ENCODE measurements around the gene ZBTB34. TPM values are rescaled to one million over a fixed set of nuclear protein-coding genes. Genes with fewer than 3 reads are reported as not detected.

Gene ZBTB34
- polyA plus RNA-seq, 2 of the 4 experiments (the other 2 are of a cell fraction): 4.1 to 6.4 TPM

DNA sequence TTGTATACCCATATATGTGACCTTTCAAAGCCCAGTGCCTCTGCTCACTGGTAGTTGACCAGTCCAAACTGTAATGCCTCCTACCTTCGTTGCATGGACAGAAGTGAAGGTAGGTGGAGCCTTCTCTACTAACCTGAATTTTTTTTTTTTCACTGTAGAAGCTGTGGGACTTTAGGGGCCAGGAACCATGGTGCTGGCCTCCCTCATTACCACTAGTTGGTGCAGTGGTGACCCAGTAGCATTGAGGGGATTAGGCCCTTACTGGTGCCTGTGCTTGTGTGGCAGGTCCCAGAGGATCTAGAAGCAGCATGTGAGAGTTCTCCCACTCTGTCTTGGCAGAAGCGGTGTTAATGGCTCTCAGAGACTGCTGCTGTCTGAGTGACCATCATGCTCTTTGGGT, 56.5 kb downstream of the ZBTB34 start (continued):
- TF ChIP-seq, protein P1, sequence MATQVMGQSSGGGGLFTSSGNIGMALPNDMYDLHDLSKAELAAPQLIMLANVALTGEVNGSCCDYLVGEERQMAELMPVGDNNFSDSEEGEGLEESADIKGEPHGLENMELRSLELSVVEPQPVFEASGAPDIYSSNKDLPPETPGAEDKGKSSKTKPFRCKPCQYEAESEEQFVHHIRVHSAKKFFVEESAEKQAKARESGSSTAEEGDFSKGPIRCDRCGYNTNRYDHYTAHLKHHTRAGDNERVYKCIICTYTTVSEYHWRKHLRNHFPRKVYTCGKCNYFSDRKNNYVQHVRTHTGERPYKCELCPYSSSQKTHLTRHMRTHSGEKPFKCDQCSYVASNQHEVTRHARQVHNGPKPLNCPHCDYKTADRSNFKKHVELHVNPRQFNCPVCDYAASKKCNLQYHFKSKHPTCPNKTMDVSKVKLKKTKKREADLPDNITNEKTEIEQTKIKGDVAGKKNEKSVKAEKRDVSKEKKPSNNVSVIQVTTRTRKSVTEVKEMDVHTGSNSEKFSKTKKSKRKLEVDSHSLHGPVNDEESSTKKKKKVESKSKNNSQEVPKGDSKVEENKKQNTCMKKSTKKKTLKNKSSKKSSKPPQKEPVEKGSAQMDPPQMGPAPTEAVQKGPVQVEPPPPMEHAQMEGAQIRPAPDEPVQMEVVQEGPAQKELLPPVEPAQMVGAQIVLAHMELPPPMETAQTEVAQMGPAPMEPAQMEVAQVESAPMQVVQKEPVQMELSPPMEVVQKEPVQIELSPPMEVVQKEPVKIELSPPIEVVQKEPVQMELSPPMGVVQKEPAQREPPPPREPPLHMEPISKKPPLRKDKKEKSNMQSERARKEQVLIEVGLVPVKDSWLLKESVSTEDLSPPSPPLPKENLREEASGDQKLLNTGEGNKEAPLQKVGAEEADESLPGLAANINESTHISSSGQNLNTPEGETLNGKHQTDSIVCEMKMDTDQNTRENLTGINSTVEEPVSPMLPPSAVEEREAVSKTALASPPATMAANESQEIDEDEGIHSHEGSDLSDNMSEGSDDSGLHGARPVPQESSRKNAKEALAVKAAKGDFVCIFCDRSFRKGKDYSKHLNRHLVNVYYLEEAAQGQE (IDR thresholded peaks at IDR 0.05): no peak
- TF ChIP-seq ZNF302 (CRISPR knock-in tag; IDR thresholded peaks at IDR 0.05): no peak
- TF ChIP-seq, protein P2, sequence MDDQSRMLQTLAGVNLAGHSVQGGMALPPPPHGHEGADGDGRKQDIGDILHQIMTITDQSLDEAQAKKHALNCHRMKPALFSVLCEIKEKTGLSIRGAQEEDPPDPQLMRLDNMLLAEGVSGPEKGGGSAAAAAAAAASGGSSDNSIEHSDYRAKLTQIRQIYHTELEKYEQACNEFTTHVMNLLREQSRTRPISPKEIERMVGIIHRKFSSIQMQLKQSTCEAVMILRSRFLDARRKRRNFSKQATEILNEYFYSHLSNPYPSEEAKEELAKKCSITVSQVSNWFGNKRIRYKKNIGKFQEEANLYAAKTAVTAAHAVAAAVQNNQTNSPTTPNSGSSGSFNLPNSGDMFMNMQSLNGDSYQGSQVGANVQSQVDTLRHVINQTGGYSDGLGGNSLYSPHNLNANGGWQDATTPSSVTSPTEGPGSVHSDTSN (IDR thresholded peaks at IDR 0.05): no peak
- no peak for TF ChIP-seq RFX5 (IDR thresholded peaks at IDR 0.05)
- TF ChIP-seq KDM5A (IDR thresholded peaks at IDR 0.05): no peak
- no peak for TF ChIP-seq HDAC2 (IDR thresholded peaks at IDR 0.05)
- TF ChIP-seq CEBPB (IDR thresholded peaks at IDR 0.05): no peak
- TF ChIP-seq, protein P3, sequence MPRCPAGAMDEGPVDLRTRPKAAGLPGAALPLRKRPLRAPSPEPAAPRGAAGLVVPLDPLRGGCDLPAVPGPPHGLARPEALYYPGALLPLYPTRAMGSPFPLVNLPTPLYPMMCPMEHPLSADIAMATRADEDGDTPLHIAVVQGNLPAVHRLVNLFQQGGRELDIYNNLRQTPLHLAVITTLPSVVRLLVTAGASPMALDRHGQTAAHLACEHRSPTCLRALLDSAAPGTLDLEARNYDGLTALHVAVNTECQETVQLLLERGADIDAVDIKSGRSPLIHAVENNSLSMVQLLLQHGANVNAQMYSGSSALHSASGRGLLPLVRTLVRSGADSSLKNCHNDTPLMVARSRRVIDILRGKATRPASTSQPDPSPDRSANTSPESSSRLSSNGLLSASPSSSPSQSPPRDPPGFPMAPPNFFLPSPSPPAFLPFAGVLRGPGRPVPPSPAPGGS (IDR thresholded peaks at IDR 0.05): no peak

DNA sequence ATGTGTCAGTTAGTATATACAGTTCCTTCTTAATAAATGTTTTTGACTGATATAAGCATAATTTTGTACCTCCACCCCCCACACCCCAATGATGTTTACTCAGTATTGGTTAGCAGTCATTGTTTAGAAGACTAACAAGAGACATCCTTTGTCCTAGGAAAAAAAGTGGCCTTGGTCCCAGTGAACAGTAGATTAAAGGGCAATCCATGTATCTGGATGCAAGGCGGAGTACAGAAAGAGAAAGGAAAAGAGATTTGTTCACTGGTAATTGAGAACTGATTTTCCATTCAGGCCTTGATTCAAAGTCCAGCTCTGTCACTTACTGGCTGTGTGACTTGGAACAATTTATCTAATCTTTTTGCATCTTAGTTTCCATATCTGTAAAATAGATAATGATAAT, 58.8 kb downstream of the ZBTB34 start:
- Histone ChIP-seq H3K4me1 (peaks cover 5% of the 10 kb centered on the region; the same call in 1 of the 3 replicates), H3K4me2 (no peak overlapping the region), H3K27ac (no peak overlapping the region), H3K9me3 (no peaks in the 10 kb centered on the region), H3K4me3 (no peak overlapping the region)
- no peak for ATAC-seq
- DNase-seq (ENCODE audit: low read depth in 1 of 2, low spot score in 1 of 2): no peak
- ChIA-PET CTCF (interaction anchor here (1.2 to 1.3 kb wide), 2 partner anchors 19 to 47 kb away, joined by 3 read pairs; no protein-coding TSS in a partner anchor), POLR2A (no interaction called here)
- FAIRE-seq: no peak
- TF ChIP-seq, protein P4, sequence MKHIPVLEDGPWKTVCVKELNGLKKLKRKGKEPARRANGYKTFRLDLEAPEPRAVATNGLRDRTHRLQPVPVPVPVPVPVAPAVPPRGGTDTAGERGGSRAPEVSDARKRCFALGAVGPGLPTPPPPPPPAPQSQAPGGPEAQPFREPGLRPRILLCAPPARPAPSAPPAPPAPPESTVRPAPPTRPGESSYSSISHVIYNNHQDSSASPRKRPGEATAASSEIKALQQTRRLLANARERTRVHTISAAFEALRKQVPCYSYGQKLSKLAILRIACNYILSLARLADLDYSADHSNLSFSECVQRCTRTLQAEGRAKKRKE (CRISPR knock-in tag; IDR thresholded peaks at IDR 0.05; ENCODE audit: low read depth): no peak
- TF ChIP-seq RCOR1 (IDR thresholded peaks at IDR 0.05; ENCODE audit: low read depth, low read length) (no peak), ZFP36 (IDR thresholded peaks at IDR 0.05; ENCODE audit: borderline replicate concordance, partially characterized antibody) (no peak), NFE2L2 (conservative IDR thresholded peaks at IDR 0.05; ENCODE audit: low read length) (no peak), CEBPB (IDR thresholded peaks at IDR 0.05) (no peak), FOSB (CRISPR knock-in tag; IDR thresholded peaks at IDR 0.05) (no peak), MAZ (IDR thresholded peaks at IDR 0.05; ENCODE audit: borderline replicate concordance, low read depth, low read length) (no peak), KDM1A (IDR thresholded peaks at IDR 0.05; ENCODE audit: low read depth) (no peak), CBX8 (IDR thresholded peaks at IDR 0.05) (no peak), RNF2 (IDR thresholded peaks at IDR 0.05; ENCODE audit: borderline replicate concordance, low read depth) (no peak), RAD21 (conservative IDR thresholded peaks at IDR 0.05 in 1 of 2, IDR thresholded peaks at IDR 0.05 in 1 of 2) (no peak), ZSCAN20 (CRISPR knock-in tag; IDR thresholded peaks at IDR 0.05) (no peak), NPAS2 (CRISPR knock-in tag; IDR thresholded peaks at IDR 0.05; ENCODE audit: borderline replicate concordance) (no peak), JUNB (IDR thresholded peaks at IDR 0.05) (no peak), GATA3 (IDR thresholded peaks at IDR 0.05; ENCODE audit: borderline replicate concordance) (no peak), MAFK (IDR thresholded peaks at IDR 0.05; ENCODE audit: partially characterized antibody) (no peak)
- TF ChIP-seq, protein P5, sequence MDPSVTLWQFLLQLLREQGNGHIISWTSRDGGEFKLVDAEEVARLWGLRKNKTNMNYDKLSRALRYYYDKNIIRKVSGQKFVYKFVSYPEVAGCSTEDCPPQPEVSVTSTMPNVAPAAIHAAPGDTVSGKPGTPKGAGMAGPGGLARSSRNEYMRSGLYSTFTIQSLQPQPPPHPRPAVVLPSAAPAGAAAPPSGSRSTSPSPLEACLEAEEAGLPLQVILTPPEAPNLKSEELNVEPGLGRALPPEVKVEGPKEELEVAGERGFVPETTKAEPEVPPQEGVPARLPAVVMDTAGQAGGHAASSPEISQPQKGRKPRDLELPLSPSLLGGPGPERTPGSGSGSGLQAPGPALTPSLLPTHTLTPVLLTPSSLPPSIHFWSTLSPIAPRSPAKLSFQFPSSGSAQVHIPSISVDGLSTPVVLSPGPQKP (IDR thresholded peaks at IDR 0.05; ENCODE audit: low read depth, low read length): no peak
- TF ChIP-seq, protein P6, sequence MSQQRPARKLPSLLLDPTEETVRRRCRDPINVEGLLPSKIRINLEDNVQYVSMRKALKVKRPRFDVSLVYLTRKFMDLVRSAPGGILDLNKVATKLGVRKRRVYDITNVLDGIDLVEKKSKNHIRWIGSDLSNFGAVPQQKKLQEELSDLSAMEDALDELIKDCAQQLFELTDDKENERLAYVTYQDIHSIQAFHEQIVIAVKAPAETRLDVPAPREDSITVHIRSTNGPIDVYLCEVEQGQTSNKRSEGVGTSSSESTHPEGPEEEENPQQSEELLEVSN (IDR thresholded peaks at IDR 0.05; ENCODE audit: borderline replicate concordance, low read depth): no peak
- TF ChIP-seq, protein P7, sequence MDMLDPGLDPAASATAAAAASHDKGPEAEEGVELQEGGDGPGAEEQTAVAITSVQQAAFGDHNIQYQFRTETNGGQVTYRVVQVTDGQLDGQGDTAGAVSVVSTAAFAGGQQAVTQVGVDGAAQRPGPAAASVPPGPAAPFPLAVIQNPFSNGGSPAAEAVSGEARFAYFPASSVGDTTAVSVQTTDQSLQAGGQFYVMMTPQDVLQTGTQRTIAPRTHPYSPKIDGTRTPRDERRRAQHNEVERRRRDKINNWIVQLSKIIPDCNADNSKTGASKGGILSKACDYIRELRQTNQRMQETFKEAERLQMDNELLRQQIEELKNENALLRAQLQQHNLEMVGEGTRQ (IDR thresholded peaks at IDR 0.05): no peak
- 95% methylated on average over 1 of the region's 1 CpG for WGBS (ENCODE audit: missing lambda C conversion rate)
